Hematopoietic multipotent progenitor cell (in vitro differentiated cells): ENCODE data around the gene TP53I13. TPM values are rescaled to one million over a fixed set of nuclear protein-coding genes. Genes with fewer than 3 reads are reported as not detected.
"Not testable (repeated sequence)": the region's sequence is repeated elsewhere in the genome, so short reads cannot be mapped to it uniquely, and the experiment has no call there.

Experiments used
- DNase-seq, 3 donors: peaks; one replicate each; pipeline ENCODE4 v3.0.0-alpha.2; 2011 to 2015; ENCODE audit warnings: low read depth in 2 of 3, low spot score in 2 of 3
- total RNA-seq: library from RNA; depleted of rRNA; stranded (reverse); fragments of >200 nt; gene quantifications from one replicate; pipeline ENCODE4 v1.2.3, GENCODE V29; 2012

The TP53I13 gene
- 63.3 TPM for total RNA-seq

- DNase-seq = peak; percentile 66 to 88 (median 86)
Measured at GRCh38 chr17:29568331-29569244, at the start of gene TP53I13. Gene TP53I13, plus strand, starts transcription at chr17:29568701. Its CDS starts 58 bp downstream, at chr17:29568759.

- DNase-seq = no peak
Measured at GRCh38 chr17:29524692-29525091, 43.8 kb upstream of the TP53I13 start.

GRCh38 chr17:29526322-29526721 lies 42.2 kb upstream of the TP53I13 start:
- no peak for DNase-seq

GRCh38 chr17:29533976-29534375 lies 34.5 kb upstream of the TP53I13 start:
- DNase-seq = no peak

- DNase-seq = no peak
Measured at GRCh38 chr17:29544066-29544465, 24.4 kb upstream of the TP53I13 start.

- DNase-seq = peak in 1 of 3 donors; percentile 36
Measured at GRCh38 chr17:29546085-29546484, 22.4 kb upstream of the TP53I13 start.

- DNase-seq = no peak
Measured at GRCh38 chr17:29546830-29547229, 21.7 kb upstream of the TP53I13 start.

GRCh38 chr17:29549177-29549923 lies 19.2 kb upstream of the TP53I13 start:
- DNase-seq = peak in 1 of 3 donors; percentile 42

- DNase-seq = no peak
Measured at GRCh38 chr17:29555840-29556239, 12.7 kb upstream of the TP53I13 start.

- DNase-seq = peak in 1 of 3 donors; percentile 29
Measured at GRCh38 chr17:29557085-29557738, 11.3 kb upstream of the TP53I13 start.

GRCh38 chr17:29557739-29558116 lies 10.8 kb upstream of the TP53I13 start:
- no peak for DNase-seq

GRCh38 chr17:29558139-29558538 lies 10.4 kb upstream of the TP53I13 start:
- DNase-seq = not testable (repeated sequence)

GRCh38 chr17:29559640-29560039 lies 8.9 kb upstream of the TP53I13 start:
- no peak for DNase-seq

- DNase-seq = peak in 2 of 3 donors; percentile 38 to 68
Measured at GRCh38 chr17:29560316-29560715, 8.2 kb upstream of the TP53I13 start.

GRCh38 chr17:29561554-29562517 lies 6.7 kb upstream of the TP53I13 start:
- peak in 1 of 3 donors; percentile 64 for DNase-seq

GRCh38 chr17:29562615-29563014 lies 5.9 kb upstream of the TP53I13 start:
- DNase-seq = no peak

- no peak for DNase-seq
Measured at GRCh38 chr17:29563816-29564215, 4.7 kb upstream of the TP53I13 start.

GRCh38 chr17:29565643-29566472 lies 2.6 kb upstream of the TP53I13 start:
- peak in 1 of 3 donors; percentile 43 for DNase-seq
